GM12874 (cell line): ENCODE measurements around the gene SYT1.

Experiments used
- TF ChIP-seq, protein P1 (sequence below): IDR thresholded peaks from 2 replicates; pipeline ENCODE4 v1.5.1; 2011; ENCODE audit warnings: low read depth, mild to moderate bottlenecking, control low read depth, low read length, moderate library complexity; ENCODE audit not compliant: insufficient read depth

Gene SYT1

GRCh38 chr12:79307340-79307739 lies 442.8 kb downstream of the SYT1 start:
- TF ChIP-seq, protein P1, sequence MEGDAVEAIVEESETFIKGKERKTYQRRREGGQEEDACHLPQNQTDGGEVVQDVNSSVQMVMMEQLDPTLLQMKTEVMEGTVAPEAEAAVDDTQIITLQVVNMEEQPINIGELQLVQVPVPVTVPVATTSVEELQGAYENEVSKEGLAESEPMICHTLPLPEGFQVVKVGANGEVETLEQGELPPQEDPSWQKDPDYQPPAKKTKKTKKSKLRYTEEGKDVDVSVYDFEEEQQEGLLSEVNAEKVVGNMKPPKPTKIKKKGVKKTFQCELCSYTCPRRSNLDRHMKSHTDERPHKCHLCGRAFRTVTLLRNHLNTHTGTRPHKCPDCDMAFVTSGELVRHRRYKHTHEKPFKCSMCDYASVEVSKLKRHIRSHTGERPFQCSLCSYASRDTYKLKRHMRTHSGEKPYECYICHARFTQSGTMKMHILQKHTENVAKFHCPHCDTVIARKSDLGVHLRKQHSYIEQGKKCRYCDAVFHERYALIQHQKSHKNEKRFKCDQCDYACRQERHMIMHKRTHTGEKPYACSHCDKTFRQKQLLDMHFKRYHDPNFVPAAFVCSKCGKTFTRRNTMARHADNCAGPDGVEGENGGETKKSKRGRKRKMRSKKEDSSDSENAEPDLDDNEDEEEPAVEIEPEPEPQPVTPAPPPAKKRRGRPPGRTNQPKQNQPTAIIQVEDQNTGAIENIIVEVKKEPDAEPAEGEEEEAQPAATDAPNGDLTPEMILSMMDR: no peak

- TF ChIP-seq, protein P1: no peak
Measured at GRCh38 chr12:79309039-79309438, 444.5 kb downstream of the SYT1 start.

GRCh38 chr12:79317179-79317847 lies 452.7 kb downstream of the SYT1 start:
- TF ChIP-seq, protein P1: no peak

DNA sequence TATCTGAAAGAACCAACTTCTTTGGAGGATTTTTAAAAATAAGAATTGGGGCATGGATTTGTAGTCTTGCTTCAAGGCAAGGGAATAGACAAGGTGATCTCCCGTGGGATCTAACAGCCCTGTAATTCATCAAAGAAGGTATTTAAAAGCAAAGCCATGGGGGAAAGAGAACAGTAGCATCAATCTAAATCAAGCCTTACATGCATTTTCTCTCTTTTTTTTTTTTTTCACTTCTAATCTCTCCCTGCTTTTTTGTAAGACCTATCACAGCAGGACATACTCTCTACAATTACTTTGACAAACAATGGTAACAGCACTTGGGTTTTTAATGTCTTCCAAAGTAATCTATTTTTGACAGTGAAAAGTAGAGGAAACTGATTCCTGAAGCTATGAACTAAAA lies 458.3 kb downstream of the SYT1 start:
- TF ChIP-seq, protein P1: no peak

GRCh38 chr12:79324571-79324970 lies 460.0 kb downstream of the SYT1 start:
- TF ChIP-seq, protein P1: no peak

GRCh38 chr12:79326222-79326621 lies 461.6 kb downstream of the SYT1 start:
- TF ChIP-seq, protein P1: no peak

GRCh38 chr12:79326663-79327062 lies 462.1 kb downstream of the SYT1 start:
- TF ChIP-seq, protein P1: no peak

- TF ChIP-seq, protein P1: no peak
Measured at GRCh38 chr12:79327465-79327864, 462.9 kb downstream of the SYT1 start.
